GM04503 (cell line): ENCODE results near the gene GBP5.
"Not testable (repeated sequence)": the region's sequence is repeated elsewhere in the genome, so short reads cannot be mapped to it uniquely, and the experiment has no call there.

Experiments used
- DNase-seq: peaks from one replicate; pipeline ENCODE4 v3.0.0-alpha.2; 2012; ENCODE audit warnings: low read depth

The GBP5 gene

DNA sequence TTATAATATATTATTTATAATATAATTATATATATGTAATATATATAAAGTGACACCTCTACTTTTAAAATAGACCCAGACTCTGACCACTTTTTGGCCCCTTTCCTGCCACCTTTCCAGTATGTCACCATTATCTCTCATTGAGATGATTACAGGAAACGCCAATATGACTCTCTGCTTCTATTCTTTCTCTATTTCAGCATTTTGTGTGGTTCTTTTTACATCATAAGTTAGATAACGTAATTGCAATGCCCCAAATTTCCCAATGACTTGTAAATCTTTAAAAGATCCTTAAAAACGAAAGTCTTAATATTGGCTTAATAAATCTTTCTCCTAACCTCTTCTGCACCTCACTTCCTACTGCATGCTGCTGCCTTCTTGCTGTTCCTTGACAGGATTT lies 8.1 kb upstream of the GBP5 start:
- DNase-seq, result no peak

DNA sequence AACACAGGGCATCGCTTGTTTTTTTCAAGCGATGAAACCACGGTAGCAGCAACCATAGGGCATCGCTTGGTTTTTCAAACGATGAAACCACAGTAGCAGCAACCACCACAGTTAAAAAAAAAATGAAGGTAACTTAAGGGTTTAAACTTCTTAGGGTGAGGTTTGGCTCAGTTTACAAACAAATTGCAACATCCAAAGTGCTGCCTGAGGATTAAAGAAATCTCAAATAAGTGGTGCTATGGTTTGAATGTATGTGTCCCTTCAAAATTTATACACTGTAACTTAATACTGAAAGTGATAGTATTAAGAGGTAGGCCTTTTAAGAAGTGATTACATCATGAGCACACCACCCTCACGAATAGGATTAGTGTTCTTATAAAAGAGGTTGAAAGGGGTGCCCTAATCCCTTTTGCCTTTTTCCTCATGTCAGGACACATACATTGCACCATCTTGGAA lies 6.4 kb upstream of the GBP5 start:
- no peak for DNase-seq

DNA sequence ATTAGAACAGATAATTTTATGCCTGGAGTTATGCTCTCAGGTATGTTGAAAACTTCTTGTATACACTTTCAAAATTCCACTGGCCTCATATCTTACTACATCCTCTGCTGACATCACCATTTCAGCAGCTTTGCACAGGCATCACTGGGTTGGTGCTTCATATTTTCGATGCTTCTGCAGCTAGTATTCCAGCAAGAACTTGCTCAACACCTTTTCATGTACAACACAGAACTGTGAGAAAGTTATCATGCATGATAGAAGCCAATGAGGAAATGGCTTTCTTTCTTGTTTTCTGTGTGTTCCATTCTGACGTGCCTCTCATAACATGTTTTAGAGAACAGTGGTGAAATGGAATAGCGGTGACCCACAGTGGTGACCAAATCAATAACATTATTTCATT lies 5.1 kb upstream of the GBP5 start:
- no peak for DNase-seq

DNA sequence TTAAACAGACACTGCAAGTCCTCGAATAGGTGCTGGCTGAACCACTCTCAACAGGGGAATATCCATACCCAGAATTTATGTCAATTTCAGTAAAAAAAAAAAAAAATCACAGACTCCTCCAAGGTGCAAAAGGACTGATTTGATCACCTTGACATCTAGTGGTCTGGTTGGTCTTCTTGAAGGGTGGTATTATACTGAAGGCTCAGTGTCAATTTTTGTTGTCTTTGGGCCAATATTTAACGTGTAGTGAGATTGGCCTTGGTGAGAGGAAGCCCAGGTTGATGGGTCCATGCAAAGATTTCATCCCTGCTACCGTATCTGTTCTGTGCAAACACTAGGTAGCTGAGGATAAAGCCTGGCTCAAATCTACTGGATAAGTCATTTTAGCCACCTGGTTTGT lies 4.0 kb upstream of the GBP5 start:
- no peak for DNase-seq

DNA sequence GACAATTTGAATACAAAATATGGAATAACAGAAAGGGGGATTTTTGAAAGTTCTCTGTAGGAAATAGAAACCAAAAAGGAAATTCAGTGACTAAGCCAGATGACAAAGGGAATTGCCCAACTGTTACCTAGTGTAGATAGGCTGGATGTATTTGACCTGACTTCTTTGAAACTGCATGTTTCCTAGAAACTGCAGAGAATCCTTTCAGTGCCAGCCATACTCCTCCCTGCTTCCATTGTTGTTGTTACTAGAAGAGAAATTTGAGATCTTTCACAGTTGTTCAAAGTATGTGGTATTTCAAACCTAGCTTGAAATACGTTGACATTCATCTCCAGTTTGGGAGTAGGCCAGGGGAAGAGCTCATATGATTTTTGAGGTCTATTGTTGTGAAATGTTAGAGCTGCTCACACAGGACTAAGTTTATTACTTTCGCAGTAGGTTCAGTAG lies 1.8 kb upstream of the GBP5 start:
- DNase-seq, result peak; percentile 87

DNA sequence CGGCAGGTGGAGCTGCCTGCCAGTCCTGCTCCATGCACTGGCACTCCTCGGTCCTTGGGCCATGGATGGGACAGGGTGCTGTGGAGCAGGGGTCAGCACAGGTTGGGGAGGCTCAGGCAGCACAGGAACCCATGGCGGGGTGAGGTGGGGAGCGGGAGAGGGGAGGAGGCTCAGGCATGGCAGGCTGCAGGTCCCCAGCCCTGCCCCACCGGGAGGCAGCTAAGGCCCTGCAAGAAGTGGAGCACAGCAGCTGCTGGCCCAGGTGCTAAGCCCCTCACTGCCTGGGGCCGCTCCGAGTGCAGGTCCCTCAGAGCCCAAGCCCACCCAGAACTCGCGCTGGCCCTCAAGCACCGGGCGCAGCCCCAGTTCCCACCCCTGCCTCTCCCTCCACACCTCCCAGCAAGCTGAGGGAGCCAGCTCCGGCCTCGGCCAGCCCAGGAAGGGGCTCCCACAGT lies 691 bp upstream of the GBP5 start:
- no peak for DNase-seq

DNA sequence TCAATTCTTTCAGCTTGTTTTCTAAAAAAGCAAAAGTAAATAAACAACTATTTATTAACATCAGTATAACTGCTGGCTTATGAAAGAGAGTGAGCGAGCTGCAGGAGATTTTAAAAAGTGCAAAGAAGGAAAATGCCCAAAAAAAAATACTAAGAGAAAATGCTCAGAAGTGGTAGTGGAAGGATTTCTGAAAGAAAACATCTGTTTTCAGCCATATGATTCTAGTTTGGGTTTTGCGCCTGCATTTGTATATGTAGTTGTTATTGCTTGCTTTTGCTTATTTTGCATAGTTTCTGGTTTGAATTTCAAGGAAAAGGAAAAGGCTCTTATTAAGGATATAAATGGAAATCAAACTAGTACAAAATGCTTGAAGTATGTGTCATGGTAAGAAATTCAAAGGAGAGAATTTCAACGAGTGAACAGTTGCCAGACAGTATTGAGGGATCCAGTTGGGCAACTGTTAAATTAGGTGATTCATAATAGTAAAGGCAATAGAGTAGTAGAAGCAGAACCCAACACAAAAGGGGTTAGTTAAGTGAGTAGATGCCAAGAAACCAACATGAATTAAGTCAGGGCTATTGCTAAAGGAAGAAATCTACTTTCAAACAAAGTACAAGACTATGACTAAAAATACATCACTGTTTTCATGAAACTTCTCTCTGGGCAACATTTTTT lies 1.2 kb downstream of the GBP5 start:
- peak; percentile 87 for DNase-seq

DNA sequence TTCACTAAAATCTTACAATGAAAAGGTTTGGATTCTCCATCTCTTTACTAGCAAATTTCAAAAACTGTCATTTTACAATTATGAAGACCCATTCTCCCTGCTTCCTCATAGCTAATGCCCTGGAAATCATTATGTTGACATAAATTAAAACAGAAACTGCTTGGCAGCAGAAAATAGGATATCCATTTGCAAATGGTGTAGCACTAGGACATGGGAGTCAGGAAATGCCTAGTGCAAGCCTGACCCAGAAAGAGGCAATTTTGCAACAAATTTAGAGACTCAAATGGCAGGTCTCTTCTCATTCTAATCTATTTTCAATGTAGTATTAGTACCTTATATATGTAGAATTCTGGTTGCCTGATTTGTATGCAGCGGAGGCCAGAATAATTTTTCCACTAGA lies 2.2 kb downstream of the GBP5 start:
- no peak for DNase-seq

DNA sequence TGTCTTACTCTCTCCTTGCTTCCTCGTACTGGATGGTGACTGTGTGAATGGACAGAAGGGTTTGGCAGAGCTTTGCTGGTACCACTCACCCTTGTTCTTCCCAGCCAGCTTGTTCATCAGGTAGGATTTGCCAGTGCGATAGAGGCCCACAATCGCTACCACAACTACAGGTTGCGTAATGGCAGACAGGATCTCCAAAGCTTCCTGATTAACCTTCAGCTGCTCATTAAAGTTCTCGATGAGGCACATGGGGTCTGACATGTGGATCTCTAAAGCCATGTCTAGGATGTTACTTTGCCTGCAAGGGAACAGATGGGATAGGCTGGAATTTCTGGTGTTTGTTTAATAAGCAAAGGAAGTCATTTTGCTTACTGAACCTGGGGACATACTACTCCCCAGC lies 3.4 kb downstream of the GBP5 start:
- no peak for DNase-seq

DNA sequence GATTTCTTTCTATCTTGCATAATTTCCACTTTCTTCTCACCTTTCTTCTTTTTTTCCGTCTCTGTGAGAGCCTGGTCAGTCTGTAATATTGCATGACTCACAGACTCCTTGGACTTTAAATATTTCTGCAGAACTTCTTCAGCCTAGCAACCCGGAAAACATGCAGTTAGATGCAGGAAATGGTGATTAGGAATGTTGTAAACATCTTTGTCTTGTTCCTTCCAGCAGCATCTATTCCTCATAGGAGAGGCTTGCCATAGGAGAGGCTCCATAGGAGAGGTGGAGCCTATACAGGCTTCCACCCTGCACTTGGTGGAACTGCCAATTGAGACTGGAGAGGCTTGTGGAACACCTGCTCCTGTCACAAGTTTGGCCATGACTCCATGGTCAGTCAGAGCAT lies 10.0 kb downstream of the GBP5 start:
- peak; percentile 75 for DNase-seq

DNA sequence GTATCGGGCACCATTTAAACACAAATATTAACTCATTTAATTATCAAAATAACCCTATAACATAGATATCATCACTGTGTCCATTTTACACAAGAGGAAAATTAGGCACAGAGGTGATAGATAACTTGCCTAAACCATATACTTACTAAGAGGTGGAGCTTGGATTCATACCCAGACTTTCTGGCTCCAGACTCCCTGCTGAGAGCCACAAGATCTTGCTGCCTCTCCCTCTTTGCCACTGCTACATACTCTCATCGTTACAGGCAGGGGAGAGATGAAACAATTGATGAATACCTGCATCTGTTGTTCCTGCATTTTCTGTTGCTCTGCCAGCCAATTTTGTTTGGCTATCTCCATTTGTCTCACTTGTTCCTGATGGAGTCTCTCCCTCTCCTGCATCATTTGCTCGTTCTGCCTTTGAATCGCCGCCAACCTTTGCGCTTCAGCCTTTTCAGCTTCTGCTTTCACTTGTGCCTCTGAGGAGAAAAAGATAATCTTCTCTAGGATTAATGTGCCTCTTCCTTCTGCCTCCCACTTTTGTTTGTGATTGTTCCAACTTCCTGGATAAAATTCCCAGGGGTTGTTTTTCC lies 10.6 kb downstream of the GBP5 start:
- no peak for DNase-seq

DNA sequence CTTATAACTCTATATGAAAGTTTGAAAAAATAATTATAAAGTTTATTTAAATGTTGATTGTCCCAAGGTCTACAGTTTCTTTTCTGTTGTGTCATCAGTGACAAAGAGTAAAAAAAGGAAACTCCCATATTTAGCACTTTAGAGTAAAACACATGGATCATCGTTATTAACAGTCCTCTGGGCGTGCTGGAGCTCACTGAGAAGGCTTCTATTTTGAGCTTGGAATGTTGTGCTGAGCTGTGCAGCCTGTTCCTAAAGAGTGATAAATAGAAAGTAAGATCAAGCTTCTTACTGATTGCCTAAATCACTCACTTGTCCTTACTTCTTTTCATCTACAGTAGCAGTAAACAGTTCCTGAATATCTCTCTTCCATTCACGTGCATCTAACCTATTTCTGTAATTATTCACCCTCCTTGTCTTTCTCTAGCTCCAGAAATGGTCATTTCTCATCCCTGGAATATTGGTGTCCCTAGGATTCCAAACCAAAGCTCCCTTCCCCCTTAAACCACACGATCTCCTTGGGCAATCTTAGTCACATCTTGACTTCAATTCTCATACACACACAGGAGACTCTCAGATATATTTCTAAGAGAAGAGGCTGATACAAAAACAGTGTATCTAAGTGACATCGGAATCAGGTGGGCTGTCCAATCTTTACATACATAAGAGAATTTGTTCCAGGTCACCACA lies 11.9 kb downstream of the GBP5 start:
- no peak for DNase-seq

DNA sequence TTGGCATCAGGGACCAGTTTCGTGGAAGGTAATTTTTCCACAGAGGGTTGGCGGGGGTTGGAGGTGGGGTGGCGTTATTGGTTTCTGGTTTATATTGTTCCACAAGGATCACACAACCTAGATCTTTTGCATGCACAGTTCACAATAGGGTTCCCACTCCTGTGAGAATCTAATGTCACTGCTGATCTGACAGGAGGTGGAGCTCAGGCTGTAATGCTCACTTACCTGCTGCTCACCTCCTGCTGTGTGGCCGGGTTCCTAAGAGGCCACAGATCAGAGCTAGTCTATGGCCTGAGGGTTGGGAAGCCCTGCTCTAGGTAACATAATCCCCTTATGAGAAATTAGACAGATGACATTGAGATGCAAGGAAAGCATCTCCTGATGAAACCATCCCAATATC lies 12.6 kb downstream of the GBP5 start:
- DNase-seq, result no peak

DNA sequence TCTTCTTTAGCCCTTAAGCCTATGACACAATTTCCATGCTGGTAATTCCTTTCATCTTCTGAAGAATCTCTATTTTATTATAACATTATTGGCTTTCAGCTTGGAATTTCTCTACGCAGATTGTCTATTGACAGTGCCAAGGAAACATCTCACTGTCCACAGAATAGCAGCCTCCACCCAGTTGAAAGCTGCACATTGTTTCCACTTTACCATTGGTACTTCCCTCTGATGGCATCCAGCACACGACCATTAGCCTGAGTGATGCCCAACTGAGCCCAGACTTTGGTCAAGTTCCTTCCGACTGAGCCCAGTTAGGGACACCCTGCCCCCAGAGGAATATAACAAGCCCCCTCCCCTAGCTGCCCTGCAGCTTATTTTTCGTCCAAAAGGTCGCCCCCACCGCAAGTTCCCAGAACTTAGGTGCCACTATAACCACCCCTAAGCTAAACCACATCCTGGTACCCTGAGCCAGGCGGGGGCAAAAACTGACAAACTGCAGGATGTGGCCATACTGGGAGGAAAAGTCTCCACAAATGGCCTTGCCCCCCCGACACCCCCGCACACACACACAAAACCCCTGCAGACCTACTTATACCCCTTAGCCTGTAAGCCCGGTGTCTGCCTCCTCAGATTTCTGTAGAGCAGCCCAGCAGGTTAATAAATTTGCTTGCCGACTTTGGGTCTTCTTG lies 13.2 kb downstream of the GBP5 start:
- no peak for DNase-seq

DNA sequence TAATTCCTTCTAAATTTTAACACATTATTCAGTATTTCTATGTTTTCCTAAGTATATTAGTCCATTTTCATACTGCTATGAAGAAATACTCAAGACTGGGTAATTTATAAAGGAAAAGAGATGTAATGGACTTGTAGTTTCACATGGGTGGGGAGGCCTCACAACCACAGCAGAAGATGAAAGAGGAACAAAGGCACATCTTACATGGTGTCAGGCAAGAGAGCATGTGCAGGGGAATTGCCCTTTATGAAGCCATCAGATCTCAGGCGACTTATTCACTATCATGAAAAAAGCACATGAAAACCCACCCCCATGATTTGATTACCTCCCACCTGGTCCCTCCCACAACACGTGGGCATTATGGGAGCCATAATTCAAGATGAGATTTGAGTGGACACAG lies 15.6 kb downstream of the GBP5 start:
- DNase-seq, result no peak

DNA sequence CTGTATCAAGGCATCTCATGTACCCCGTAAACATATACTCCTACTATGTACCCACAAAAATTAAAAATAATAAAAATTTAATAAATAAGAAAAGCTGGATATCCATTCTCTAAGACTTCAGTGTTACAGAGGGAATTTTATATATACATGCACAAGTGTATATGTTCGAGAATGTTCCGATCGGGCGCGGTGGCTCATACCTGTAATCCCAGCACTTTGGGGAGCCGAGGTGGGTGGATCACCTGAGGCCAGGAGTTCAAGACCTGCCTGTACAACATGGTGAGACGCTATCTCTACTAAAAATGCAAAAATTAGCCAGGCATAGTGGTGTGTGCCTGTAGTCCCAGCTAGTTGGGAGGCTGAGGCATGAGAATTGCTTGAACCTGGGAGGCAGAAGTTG lies 17.1 kb downstream of the GBP5 start:
- not testable (repeated sequence) for DNase-seq

DNA sequence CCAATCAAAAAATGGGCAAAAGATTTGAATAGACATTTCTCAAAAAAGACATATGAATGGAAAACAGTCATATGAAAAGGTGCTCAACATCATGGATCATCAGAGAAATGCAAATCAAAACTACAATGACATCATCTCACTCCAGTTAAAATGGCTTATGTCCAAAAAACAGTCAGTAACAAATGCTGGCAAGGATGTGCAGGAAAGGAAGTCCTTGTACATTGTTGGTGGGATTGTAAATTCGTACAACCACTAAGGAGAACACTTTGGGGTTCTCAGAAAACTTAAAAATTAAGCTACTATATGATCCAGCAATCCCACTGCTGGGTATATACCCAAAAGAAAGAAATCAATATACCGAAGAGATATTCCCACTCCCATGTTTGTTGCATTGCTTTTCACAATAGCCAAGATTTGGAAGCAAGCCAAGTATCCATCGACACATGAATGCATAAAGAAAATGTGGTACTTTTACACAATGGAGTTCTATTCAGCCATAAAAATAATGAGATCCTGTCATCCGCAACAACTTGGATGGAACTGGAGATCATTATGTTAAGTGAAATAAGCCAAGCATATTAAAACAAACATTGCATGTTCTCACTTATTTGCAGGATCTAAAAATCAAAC lies 17.9 kb downstream of the GBP5 start:
- no peak for DNase-seq

DNA sequence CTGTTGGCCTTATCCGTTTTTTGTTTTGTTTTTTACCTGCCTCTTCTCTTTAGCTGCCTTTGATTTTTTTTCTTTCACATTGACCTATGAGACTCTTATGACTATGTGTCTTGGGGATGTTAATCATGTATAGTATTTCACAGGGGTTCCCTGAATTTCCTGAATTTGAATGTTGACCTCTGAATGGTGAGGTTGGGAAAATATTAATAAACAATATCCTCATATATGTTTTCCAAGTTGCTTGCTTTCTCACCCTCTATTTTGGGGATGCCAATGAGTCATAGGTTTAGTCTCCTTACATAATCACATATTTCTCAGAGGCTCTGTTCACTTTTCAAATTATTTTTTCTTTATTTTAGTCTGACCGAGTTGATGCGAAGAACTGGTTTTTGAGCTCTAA lies 29.6 kb downstream of the GBP5 start:
- DNase-seq, result no peak
